HepG2 (cell line): ENCODE results near the gene MOGAT3. TPM values are rescaled to one million over a fixed set of nuclear protein-coding genes. Genes with fewer than 3 reads are reported as not detected.

ENCODE experiments used
- AGO2 ChIP-seq: fragments of 200-400 bp; formaldehyde crosslinking; optimal IDR thresholded peaks from 2 replicates; pipeline ENCODE3; 2017; ENCODE audit warnings: mild to moderate bottlenecking, low read depth, low read length, moderate library complexity
- ASH2L ChIP-seq: fragments of 300-600, 200-600 bp; sonication (generic); IDR thresholded peaks from 2 replicates; pipeline ENCODE4 v1.7.0; 2017; ENCODE audit warnings: low read depth, mild to moderate bottlenecking, moderate library complexity, mixed read lengths, low read length; ENCODE audit not compliant: insufficient read length
- CHD4 ChIP-seq: fragments of 200-600 bp; sonication (generic); IDR thresholded peaks from 2 replicates; pipeline ENCODE4 v1.7.0; 2017; ENCODE audit warnings: mild to moderate bottlenecking, low read length, borderline replicate concordance
- HES4 ChIP-seq: sonication (generic); formaldehyde crosslinking; IDR thresholded peaks from 2 replicates; pipeline ENCODE4 v1.9.0; 2021; ENCODE audit warnings: mild to moderate bottlenecking, missing genetic modification reagents, borderline replicate concordance
- HMG20B ChIP-seq: conservative IDR thresholded peaks from 2 replicates; pipeline ENCODE4 v1.6.1; 2016; ENCODE audit warnings: missing genetic modification reagents, missing compliant biosample characterization
- PATZ1 ChIP-seq: sonication (generic); formaldehyde crosslinking; IDR thresholded peaks from 2 replicates; pipeline ENCODE4 v1.4.0; 2020; ENCODE audit warnings: missing genetic modification reagents
- POLR2AphosphoS5 ChIP-seq: IDR thresholded peaks from 2 replicates; pipeline ENCODE4 v1.6.1; 2012; ENCODE audit warnings: low read depth, low read length
- RARG ChIP-seq: sonication (generic); formaldehyde crosslinking; IDR thresholded peaks from 2 replicates; pipeline ENCODE4 v1.4.0; 2020; ENCODE audit warnings: low read depth, mild to moderate bottlenecking, missing genetic modification reagents
- SIX1 ChIP-seq: sonication (generic); formaldehyde crosslinking; IDR thresholded peaks from 2 replicates; pipeline ENCODE4 v1.4.0; 2020; ENCODE audit warnings: missing genetic modification reagents, borderline replicate concordance
- SUZ12 ChIP-seq: fragments of 150-350 bp; IDR thresholded peaks from 2 replicates; pipeline ENCODE4 v1.6.1; 2014; ENCODE audit warnings: low read depth, low read length
- ZNF20 ChIP-seq: sonication (generic); formaldehyde crosslinking; IDR thresholded peaks from 2 replicates; pipeline ENCODE4 v1.4.0; 2020; ENCODE audit warnings: mild to moderate bottlenecking, moderate library complexity, missing genetic modification reagents
- ZNF337 ChIP-seq: sonication (generic); formaldehyde crosslinking; IDR thresholded peaks from 2 replicates; pipeline ENCODE4 v1.5.1; 2020; ENCODE audit warnings: missing genetic modification reagents, low read depth, mild to moderate bottlenecking, borderline replicate concordance
- ZNF598 ChIP-seq: sonication (generic); formaldehyde crosslinking; IDR thresholded peaks from 2 replicates; pipeline ENCODE4 v1.5.1; 2020; ENCODE audit warnings: mild to moderate bottlenecking, missing genetic modification reagents, borderline replicate concordance
- ZNF629 ChIP-seq: sonication (generic); formaldehyde crosslinking; conservative IDR thresholded peaks from 2 replicates; pipeline ENCODE4 v1.5.0; 2020; ENCODE audit warnings: missing genetic modification reagents
- ZNF777 ChIP-seq: sonication (generic); formaldehyde crosslinking; IDR thresholded peaks from 2 replicates; pipeline ENCODE4 v1.4.0; 2020; ENCODE audit warnings: missing genetic modification reagents
- polyA plus RNA-seq, 8 experiments: library from polyadenylated mRNA; depleted of rRNA in 3 of 8; stranded (reverse) in 7 of 8; unstranded in 1 of 8; fragments of >200 nt; fragmentation: Illumina TruSeq in 4 of 8; extraction: Trizol in 4 of 8; gene quantifications; 2 replicates each; pipeline versions ENCODE4 v1.2.1 to v1.2.3, GENCODE V29; 2011 to 2016; ENCODE audit warnings: low read depth in 4 of 8, missing spikeins in 1 of 8, mixed read lengths in 1 of 8; ENCODE audit not compliant: insufficient read depth in 1 of 8
- total RNA-seq, 5 experiments: library from RNA; depleted of rRNA; stranded (reverse); fragments of >200 nt; fragmentation: Illumina TruSeq; extraction: Trizol; gene quantifications; 2 replicates each; pipeline ENCODE4 v1.2.3, GENCODE V29; 2016; ENCODE audit warnings: low read depth in 1 of 5
- TF ChIP-seq, protein P1 (sequence below): sonication (generic); formaldehyde crosslinking; IDR thresholded peaks from 2 replicates; pipeline ENCODE4 v1.5.1; 2020; ENCODE audit warnings: missing genetic modification reagents, mild to moderate bottlenecking, borderline replicate concordance
- TF ChIP-seq, protein P2 (sequence below): sonication (generic); formaldehyde crosslinking; IDR thresholded peaks from 2 replicates; pipeline ENCODE4; 2020; ENCODE audit warnings: missing genetic modification reagents, mild to moderate bottlenecking, borderline replicate concordance
- TF ChIP-seq, protein P3 (sequence below): sonication (generic); formaldehyde crosslinking; IDR thresholded peaks from 2 replicates; pipeline ENCODE4 v1.4.0; 2020; ENCODE audit warnings: missing genetic modification reagents, low read depth, mild to moderate bottlenecking, borderline replicate concordance

The MOGAT3 gene
- total and polyA plus RNA-seq, 2 of the 13 experiments (the other 11 are each of a cell fraction or from before 2014, with no cell fraction given), result 22.5 to 30.5 TPM

DNA sequence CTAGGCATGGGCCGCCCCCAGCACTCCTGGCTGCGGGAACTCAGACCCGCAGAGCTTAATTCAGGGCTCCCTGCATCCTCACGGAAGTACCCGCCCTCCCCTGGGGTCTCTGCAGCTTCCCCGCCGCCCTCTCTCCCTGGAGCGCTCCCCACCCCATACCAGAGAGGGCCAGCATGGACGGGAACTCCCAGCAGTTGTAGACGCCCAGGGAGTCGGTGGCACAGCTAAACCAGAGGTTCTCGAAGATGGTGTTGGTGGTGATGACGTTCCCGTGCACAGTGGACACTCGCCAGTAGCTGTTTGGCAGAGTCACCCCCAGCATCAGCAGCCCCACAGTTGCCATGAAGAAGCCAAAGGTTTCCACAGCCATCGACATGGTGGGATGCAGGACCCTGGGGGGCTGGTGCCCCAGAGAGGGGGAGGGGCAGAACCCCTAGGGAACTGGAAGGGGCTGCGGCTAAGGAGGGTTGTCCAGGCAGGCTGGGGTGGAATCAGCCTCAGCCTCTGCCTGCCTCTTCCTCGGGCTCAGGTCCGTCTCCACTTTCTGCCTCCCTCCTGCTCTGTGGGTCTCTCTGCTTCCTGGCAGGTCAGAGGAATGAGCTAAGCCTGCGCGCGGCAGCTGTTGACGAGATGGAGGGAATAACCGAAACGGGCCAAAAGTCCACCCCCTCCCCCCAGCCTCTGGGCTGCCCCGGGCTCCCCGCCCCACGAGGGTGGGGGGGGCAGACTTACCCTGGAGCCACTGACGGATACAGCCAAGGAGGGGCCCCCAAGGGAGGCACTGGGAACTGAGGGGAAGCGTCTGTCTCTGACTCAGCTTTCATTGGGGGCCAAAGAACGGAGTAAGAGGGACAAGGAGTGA lies 36.6 kb upstream of the MOGAT3 start, which contains the start of gene CLDN15 (continued):
- no peak for TF ChIP-seq RARG (CRISPR knock-in tag)
- TF ChIP-seq POLR2AphosphoS5, result peak; percentile 34; the same call in 1 of the 2 replicates
- no peak for TF ChIP-seq ZNF598
- peak; percentile 96 for TF ChIP-seq PATZ1
- 0 out of 2 replicates have a peak, but pooled peaks have one; percentile 10 for TF ChIP-seq ZNF629
- TF ChIP-seq ZNF20, result no peak
- peak; percentile 46 for TF ChIP-seq ASH2L
- TF ChIP-seq, protein P1, sequence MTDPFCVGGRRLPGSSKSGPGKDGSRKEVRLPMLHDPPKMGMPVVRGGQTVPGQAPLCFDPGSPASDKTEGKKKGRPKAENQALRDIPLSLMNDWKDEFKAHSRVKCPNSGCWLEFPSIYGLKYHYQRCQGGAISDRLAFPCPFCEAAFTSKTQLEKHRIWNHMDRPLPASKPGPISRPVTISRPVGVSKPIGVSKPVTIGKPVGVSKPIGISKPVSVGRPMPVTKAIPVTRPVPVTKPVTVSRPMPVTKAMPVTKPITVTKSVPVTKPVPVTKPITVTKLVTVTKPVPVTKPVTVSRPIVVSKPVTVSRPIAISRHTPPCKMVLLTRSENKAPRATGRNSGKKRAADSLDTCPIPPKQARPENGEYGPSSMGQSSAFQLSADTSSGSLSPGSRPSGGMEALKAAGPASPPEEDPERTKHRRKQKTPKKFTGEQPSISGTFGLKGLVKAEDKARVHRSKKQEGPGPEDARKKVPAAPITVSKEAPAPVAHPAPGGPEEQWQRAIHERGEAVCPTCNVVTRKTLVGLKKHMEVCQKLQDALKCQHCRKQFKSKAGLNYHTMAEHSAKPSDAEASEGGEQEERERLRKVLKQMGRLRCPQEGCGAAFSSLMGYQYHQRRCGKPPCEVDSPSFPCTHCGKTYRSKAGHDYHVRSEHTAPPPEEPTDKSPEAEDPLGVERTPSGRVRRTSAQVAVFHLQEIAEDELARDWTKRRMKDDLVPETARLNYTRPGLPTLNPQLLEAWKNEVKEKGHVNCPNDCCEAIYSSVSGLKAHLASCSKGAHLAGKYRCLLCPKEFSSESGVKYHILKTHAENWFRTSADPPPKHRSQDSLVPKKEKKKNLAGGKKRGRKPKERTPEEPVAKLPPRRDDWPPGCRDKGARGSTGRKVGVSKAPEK (CRISPR knock-in tag), result no peak
- TF ChIP-seq SIX1, result no peak
- no peak for TF ChIP-seq SUZ12
- TF ChIP-seq, protein P2, sequence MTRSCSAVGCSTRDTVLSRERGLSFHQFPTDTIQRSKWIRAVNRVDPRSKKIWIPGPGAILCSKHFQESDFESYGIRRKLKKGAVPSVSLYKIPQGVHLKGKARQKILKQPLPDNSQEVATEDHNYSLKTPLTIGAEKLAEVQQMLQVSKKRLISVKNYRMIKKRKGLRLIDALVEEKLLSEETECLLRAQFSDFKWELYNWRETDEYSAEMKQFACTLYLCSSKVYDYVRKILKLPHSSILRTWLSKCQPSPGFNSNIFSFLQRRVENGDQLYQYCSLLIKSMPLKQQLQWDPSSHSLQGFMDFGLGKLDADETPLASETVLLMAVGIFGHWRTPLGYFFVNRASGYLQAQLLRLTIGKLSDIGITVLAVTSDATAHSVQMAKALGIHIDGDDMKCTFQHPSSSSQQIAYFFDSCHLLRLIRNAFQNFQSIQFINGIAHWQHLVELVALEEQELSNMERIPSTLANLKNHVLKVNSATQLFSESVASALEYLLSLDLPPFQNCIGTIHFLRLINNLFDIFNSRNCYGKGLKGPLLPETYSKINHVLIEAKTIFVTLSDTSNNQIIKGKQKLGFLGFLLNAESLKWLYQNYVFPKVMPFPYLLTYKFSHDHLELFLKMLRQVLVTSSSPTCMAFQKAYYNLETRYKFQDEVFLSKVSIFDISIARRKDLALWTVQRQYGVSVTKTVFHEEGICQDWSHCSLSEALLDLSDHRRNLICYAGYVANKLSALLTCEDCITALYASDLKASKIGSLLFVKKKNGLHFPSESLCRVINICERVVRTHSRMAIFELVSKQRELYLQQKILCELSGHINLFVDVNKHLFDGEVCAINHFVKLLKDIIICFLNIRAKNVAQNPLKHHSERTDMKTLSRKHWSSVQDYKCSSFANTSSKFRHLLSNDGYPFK (CRISPR knock-in tag), result peak; percentile 25; the same call in 1 of the 2 replicates
- no peak for TF ChIP-seq ZNF337 (CRISPR knock-in tag)
- peak; percentile 67 for TF ChIP-seq AGO2
- no peak for TF ChIP-seq CHD4
- no peak for TF ChIP-seq HES4 (CRISPR knock-in tag)
- TF ChIP-seq, protein P3, sequence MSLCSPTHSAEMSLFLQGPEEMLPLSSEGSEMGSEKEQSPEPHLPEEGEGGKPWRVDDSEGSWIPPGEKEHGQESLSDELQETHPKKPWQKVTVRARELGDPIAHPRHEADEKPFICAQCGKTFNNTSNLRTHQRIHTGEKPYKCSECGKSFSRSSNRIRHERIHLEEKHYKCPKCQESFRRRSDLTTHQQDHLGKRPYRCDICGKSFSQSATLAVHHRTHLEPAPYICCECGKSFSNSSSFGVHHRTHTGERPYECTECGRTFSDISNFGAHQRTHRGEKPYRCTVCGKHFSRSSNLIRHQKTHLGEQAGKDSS, result no peak
- TF ChIP-seq HMG20B (CRISPR knock-in tag), result no peak
- no peak for TF ChIP-seq ZNF777 (CRISPR knock-in tag)
